ENCODE results near the gene GNAO1.

The GNAO1 gene

GRCh38 chr16:56265184-56265583 lies 73.9 kb downstream of the GNAO1 start:
- DNase-seq (ENCODE audit: low read depth in 3 of 3), result no peak

- no peak for DNase-seq (ENCODE audit: low read depth in 3 of 3)
Measured at GRCh38 chr16:56265746-56266145, 74.5 kb downstream of the GNAO1 start.

DNA sequence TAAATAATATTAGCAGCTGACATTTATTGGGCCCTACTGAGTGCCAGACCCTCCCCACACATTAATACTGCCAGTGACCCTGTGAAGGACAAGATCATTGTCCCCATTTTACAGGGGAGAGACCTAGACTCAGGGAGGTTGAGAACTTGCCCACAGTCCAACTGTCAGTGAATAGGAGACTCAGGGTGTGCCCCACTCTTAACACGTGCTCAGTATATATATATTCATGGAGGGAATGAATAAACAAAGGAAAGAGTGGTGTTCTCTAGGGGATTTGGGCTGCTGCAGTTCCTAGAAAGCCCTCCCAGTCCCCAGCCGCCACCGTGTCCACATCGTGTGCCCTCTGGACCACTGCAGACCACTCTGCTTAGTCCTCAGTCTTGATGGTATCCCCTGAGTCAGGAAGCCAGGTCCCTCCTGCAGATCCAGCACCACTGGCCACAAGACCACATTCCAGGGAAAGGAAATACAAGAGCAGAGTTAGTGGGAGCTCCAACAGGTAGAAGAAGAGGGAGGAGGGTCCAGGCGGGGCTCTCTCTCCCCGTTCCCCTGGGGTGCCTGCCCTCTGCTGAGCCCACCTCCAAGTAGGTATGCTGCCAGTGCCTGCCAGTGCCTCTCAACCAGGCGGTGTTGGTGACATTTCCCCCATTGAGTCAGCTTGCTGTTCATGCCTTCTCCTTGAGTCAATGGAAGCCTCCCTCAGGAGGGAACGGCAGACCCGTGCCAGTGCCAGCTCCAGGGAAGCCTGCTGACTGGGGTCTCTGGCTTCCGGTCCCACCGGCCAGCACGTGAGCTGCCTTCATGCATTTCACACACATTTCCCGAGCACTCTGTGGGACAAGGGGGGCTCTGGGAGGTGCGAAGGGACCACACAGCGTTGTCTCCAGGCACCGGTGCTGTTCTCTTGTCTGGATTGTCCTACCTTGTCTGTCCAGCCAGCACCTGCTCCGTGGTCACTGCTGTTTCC lies 75.6 kb downstream of the GNAO1 start:
- DNase-seq (ENCODE audit: low read depth in 3 of 3), result no peak

DNA sequence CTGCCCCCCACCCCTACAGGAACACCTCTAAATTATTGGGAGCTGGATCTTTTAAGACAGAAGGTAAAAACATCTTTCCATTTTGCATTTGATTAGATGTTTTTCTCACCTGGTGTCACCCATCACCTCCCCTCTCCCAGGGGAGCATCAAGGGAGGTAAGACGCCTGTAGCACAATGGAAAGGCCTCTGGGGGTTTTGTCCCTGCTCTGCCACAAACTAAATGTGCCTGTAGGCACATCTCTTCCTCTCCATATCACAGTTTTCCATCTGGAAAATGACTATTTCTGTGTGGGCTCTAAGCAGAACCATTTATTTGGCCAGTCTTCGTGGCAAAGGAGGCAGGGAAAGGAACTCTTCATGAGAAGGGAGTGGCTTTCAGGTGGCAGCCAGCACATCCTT lies 76.6 kb downstream of the GNAO1 start:
- no peak for DNase-seq (ENCODE audit: low read depth in 3 of 3)

DNA sequence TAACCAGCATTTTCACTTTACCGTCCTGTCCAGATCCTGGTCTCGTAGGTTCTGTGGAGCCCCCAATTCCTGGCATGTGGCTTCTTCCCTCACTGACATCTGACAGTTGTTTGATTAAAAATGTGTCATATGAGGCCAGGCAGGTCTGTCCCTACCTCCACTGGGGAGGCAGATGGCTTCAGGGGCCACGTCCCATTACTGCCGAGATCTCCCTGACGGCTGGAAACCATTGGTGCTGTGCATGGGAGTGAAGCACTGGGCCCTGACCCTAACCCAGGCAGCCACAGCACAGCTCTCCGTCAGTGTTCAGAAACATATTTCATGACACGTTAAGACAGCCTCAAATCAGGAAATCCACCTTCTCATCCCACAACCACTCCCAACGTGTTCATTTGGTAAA lies 77.5 kb downstream of the GNAO1 start:
- no peak for DNase-seq (ENCODE audit: low read depth in 3 of 3)

DNA sequence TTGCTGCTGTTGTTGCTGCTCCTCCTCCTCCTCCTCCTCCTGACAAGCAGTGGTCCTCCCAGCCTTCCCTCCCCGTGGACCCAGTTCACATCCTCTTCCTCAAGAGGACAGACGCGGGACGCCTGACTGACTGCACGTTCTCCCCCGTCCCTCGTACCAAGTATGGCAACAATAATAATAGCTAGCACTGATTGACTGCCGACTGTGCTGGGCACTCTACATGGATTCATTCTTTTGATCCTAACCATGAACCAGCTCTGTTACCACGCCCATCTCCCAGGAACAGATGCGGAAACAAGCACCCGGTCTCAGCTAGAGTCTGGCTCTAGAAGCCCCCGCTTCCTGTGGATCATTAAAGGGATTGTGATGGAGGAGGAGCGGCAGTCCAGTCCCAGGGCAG lies 78.0 kb downstream of the GNAO1 start:
- DNase-seq (ENCODE audit: low read depth in 3 of 3), result no peak

- DNase-seq (ENCODE audit: low read depth in 3 of 3), result no peak
Measured at GRCh38 chr16:56269811-56270684, 78.8 kb downstream of the GNAO1 start.

DNA sequence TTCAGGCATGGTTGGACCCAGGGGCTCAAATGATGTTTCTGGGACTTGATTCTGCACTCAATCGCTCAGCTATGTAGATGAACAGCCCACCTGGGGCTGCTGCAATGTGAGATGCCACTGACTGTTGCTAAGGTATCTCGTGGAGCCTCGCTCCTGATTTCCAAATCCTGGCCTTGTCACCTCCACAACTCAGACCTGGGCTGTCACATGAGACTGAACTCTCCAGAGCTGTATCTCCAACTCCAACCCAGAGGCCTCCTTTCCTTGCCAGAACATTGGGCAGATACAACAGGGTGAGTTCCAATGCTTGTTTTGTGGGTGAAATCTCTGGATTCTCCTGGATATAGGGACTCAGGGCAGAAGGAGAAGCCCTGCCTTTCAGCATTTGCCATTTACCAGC lies 79.5 kb downstream of the GNAO1 start:
- no peak for DNase-seq (ENCODE audit: low read depth in 3 of 3)

DNA sequence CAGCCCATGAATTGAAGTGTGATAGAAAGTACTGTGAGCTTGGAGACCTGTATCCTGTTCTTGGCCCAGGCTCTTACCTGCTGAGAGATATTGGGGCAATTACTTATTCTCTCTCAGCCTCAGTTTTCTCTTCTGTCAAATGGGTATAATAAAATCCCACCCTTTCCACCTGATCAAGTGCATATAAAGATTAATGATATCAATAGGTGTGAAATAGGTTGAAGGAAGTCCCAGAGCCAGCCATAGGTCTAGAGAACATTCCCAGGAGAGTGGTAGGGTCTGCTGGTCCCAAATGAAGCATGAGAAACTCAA lies 81.2 kb downstream of the GNAO1 start:
- no peak for DNase-seq (ENCODE audit: low read depth in 3 of 3)

DNA sequence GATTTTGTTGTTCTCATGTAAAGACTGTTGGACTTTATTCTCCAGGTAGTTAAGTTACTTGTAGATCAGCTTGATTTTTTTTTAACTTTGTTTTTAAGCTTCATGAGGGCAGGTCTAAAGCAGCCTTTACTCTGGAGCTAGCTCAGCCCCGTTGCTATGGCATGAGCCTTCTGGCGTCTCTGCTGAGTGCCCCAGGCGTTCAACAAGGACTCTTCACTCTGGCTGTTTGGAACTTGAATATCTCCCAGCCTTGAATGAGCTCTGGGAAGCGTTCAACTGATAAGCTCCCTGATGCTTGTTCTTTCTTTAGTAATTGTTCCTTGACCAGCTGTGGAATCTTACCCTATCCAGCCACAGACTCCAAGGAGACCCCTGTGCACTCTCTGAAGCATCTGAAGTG lies 82.3 kb downstream of the GNAO1 start:
- no peak for DNase-seq (ENCODE audit: low read depth in 3 of 3)

DNA sequence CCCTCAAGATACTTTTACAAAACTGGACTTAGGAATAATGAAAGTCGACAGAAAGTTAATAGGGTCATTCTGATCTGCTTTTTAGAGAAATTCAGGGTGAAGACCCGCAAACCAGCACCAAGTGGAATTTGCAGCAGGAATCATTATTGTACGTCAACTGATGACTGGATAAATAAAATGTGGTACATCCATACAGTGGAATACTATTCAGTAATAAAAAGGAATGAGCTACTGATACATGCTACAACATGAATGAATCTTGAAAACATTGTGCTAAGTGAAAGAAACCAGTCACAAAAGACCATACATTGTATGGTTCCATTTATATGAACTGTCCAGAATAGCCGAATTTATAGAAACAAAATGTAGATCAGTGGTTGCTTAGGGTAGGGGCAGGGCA lies 83.1 kb downstream of the GNAO1 start:
- no peak for DNase-seq (ENCODE audit: low read depth in 3 of 3)

DNA sequence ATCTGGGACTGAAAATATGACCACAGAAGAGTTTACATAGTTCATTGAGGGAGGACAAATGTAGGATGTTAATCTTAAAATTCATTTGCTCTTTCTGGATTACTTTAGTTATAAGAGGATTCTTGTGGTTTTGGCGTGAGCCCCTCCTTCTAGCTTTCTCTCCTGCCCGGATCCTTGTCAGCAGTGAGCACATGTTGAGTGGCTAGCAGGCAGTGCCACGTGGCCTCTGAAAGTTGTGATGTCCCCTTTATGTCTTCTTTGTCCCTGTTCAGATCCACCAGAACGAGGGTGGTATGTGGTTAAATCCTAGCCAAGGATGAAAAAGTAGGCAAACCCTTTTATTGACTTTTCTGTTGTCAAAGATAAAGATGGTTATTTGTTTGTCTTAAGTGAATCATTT lies 83.8 kb downstream of the GNAO1 start:
- no peak for DNase-seq (ENCODE audit: low read depth in 3 of 3)

DNA sequence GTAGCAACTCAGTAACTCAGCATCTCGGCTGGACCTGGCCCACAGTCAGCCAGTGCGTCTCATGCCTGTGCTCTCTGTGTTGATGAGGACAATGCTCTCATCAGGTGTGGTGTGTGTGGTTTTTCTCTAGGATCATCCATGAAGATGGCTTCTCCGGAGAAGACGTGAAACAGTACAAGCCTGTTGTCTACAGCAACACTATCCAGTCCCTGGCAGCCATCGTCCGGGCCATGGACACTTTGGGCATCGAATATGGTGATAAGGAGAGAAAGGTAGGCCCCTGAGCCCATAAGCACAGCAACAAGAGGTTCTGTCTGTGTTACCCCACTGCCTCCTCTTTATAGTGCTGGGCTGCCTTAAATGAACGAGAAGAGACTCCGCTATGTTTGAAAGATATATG lies 84.5 kb downstream of the GNAO1 start:
- DNase-seq (ENCODE audit: low read depth in 3 of 3), result no peak

DNA sequence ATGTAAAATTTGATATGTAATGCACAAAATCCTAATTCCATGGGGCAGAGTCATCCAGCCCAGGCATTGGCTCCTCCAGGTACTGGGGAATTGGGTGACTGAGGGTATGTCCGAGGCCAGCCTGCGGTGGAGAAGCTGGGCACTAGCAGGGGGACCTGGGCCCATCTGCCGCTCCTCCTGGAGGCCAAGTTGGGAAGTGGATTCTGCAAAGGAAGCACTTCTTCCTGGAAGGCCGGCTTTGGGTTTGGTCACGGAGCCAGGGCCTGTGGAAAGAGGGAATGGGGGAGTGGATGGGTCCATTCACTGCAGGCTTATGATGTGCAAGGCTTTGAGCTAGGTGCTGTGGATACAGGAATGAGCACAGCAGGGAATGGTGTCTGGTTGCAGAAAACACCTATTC lies 85.8 kb downstream of the GNAO1 start:
- DNase-seq (ENCODE audit: low read depth in 3 of 3), result no peak

DNA sequence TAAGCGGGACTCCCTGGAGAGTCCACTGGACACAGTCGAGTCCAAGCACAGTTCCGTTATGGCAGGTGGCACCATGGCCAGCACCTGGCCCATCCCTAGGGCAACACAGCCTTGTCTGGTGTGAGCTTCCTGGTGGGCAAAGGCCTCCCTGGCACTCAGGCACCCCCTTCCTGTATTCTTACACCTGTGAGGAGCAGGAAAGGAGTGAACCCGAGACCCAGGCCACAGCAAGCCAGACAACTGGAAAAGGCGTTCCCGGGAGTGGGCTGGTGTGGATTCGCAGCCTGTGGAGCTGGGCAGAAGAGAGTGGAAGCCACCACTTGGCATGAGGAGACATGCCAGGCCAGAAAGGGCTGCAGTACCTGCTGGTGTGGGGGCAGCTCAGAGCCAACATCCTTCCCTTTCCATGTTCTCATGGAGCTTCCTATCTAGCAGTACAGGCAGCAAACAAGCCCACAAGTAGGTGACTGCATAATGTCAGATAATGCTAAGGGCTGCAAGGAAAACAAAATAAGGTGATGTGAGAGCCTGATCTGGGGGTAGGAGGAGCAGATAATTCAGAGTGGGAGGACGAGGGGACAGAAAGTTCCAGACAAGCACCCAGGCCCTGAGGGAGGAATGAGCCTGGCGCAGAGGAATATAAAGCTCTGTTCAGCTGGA lies 87.0 kb downstream of the GNAO1 start:
- no peak for DNase-seq (ENCODE audit: low read depth in 3 of 3)

DNA sequence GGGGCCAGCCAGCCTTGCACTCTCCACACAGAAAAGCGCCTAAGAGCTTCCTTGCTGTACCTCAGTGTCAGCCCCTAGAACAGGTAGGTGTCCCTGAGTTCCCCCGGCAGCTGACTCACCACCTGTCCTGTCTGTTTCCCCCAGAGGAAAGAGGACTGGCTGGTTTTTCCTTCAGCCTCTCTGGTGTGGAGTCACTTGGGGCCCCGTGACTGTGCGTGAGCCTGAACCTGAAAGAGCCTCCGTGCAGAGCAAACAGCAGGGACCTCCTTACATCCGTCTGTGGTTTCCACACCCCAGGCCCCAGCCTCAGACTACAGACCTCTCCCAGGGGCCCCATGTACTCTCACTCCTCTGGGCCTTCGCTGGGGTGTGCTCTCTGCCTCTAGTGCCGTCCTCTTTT lies 87.8 kb downstream of the GNAO1 start:
- peak; percentile 6 to 25 (median 11) for DNase-seq (ENCODE audit: low read depth in 3 of 3)

- no peak for DNase-seq (ENCODE audit: low read depth in 3 of 3)
Measured at GRCh38 chr16:56279914-56280313, 88.6 kb downstream of the GNAO1 start.

DNA sequence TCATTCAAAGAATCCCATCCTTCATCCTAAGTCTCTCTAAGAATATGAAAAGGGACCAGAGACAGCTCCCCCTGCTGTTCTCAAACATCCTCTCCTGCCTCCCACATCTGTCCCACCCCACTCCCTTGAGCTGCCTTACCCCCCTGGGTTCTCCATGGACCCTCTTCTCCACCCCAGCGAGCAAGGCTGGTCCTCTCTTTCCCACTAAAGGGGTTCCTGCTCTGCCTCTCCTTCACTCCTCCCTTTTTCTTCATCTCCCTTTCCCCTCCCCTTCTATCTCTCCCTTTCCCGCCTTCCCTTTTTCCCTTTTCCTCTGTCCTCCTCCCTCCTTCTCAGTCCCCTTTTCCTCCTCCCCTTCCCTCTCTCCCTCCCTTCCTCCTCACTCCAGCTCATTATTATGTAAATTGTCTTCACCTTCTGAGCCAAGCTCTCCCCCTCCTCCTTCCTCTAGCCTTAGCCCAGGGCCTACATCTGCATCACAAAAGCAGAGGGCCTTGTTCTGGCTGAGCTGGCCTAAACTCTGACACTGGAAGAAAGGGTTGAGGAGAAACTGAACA lies 90.0 kb downstream of the GNAO1 start:
- no peak for DNase-seq (ENCODE audit: low read depth in 3 of 3)

DNA sequence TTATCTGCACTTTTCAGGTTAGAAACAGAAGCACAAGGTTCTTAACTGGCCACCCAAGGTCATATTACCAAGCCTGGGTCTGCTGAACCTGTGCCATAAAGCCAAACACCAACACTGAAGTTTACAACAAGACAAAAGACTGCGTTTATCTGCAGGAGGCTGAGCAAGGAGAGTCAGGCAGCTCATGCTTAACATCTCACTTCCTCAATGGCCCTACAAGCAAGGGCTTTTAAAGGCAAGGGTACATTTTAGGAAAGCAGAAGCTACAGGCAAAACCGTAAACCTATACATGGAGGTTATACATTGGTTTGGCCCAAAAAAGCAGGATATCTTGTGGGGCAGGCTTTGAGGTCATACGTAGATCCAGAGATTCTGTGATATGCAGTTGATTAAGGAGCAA lies 91.2 kb downstream of the GNAO1 start:
- no peak for DNase-seq (ENCODE audit: low read depth in 3 of 3)

GRCh38 chr16:56284521-56284920 lies 93.2 kb downstream of the GNAO1 start:
- no peak for DNase-seq (ENCODE audit: low read depth in 3 of 3)

- no peak for DNase-seq (ENCODE audit: low read depth in 3 of 3)
Measured at GRCh38 chr16:56286809-56287208, 95.5 kb downstream of the GNAO1 start.

DNA sequence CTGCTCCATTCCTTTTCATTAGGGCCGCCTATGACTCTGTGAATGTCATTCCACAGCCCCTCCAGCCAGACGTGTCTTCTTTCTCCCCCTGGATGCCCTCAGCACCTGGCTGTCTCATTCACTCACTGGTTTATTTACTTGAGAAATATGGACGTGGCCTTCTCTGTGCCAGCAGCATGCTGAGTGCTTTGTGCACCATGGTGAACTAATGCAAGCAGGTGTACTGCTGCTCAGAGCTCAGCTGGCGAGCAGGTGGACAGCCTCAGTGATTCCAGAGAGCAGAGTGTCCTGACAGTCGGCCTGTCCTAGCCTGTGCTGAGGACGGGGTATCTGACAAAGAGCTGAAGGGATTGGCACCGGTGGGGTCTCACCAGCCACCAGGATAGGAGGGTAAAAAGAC lies 96.7 kb downstream of the GNAO1 start:
- no peak for DNase-seq (ENCODE audit: low read depth in 3 of 3)

Data from stimulated activated CD4-positive, alpha-beta T cell treated with anti-CD3 and anti-CD28 coated beads, TNF-alpha, amount 100 ng/mL, for 4 hours (primary cell).